Loucy (cell line): Measurements from ENCODE around the gene RHEB.

Experiments
- EZH2phosphoT487 ChIP-seq: fragments of 200-600 bp; IDR thresholded peaks from 2 replicates; pipeline ENCODE4 v1.6.1; 2018; ENCODE audit warnings: antibody characterized with exemption, mild to moderate bottlenecking, moderate library complexity, borderline replicate concordance
- TF ChIP-seq, protein P1 (sequence below): fragments of 200-600 bp; sonication (generic); conservative IDR thresholded peaks from 2 replicates; pipeline ENCODE4 v1.5.1; 2014; ENCODE audit warnings: mild to moderate bottlenecking, antibody characterized with exemption, low read length

DNA sequence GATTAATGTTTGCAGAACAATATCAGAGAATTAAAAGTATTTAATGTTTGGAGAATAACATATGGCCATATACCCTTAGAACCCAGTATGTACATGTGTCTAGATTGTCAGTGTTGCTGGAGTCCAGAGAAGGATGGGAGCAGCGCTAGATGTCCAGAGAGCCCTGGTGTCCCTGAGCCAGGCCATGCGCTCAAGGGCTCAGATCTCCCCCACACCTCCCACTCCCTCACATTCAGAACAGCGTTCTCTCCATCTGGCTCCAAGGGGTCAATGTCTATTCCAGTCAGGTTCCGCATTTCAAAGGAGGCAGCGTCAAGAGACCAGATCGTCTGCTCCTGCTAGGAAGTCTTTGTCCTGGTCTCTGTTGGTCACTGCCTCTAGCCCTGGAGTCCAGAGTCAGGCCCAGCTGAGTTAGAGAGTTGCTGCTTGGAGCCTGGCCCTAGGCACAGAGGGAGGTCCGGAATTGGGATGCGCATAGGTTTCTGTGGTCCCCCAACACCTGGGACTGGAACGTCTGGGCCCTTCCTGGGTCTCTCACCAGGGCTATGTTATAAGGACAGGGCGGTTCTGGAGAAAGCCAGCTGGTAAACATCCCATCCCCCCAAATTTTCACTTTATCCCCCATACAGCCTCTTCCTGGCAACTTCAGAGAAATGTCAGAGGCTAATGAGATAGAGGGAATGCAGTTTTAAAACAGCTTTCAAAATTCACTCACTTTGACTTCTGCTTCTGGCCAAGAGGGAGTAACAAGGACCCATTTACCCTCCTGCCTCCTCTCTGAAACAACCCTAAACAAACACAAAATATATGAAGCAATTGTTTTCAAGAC lies 103.4 kb downstream of the RHEB start:
- TF ChIP-seq, protein P1, sequence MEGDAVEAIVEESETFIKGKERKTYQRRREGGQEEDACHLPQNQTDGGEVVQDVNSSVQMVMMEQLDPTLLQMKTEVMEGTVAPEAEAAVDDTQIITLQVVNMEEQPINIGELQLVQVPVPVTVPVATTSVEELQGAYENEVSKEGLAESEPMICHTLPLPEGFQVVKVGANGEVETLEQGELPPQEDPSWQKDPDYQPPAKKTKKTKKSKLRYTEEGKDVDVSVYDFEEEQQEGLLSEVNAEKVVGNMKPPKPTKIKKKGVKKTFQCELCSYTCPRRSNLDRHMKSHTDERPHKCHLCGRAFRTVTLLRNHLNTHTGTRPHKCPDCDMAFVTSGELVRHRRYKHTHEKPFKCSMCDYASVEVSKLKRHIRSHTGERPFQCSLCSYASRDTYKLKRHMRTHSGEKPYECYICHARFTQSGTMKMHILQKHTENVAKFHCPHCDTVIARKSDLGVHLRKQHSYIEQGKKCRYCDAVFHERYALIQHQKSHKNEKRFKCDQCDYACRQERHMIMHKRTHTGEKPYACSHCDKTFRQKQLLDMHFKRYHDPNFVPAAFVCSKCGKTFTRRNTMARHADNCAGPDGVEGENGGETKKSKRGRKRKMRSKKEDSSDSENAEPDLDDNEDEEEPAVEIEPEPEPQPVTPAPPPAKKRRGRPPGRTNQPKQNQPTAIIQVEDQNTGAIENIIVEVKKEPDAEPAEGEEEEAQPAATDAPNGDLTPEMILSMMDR = no peak
- TF ChIP-seq EZH2phosphoT487 = no peak
